ENCODE data around the gene HSPB7.
A peak's percentile ranks its signal among the peaks of the same experiment; 100 is the strongest.
"Not testable (repeated sequence)": the region's sequence is repeated elsewhere in the genome, so short reads cannot be mapped to it uniquely, and the experiment has no call there.

The HSPB7 gene

DNA sequence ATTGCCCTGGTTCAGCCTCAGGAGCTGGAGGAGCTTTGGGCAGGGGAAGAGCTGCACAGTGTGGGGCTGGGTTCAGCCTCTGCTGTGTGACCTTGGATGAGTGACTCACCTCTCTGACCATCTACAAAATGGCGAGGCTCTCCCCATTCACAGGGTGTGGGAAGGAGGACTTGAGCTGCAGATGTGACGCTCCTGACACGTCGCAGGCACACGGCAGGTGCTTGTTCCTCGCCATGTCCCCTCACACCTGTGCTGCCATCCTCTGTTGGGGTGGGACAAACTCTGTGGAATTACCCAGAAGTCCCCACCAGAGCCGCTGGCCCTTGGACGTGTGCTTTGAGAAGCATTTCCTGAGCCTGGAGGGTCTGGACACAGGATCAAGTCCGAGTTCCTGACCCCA, 3.0 kb upstream of the HSPB7 start:
- DNase-seq = not testable (repeated sequence)

DNA sequence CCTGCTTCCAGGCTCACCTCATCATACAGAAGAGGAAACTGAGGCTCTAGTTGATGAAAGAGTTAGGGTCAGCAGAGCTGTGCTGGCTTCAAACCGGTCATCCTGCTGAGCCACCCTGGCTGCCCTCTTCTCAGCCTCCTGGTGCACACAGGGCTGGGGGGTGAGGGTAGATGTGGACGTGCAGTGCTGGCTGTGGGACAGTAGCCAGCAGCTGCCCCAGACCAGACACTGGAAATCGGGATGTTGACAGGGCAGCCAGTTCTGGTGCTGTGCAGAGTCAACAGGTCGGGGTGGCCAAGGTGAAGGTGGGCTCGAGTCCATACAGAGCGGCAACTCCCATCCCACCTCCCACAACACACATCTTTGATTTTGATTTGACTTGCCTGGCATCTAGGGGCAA, 2.5 kb upstream of the HSPB7 start:
- no peak for DNase-seq

DNA sequence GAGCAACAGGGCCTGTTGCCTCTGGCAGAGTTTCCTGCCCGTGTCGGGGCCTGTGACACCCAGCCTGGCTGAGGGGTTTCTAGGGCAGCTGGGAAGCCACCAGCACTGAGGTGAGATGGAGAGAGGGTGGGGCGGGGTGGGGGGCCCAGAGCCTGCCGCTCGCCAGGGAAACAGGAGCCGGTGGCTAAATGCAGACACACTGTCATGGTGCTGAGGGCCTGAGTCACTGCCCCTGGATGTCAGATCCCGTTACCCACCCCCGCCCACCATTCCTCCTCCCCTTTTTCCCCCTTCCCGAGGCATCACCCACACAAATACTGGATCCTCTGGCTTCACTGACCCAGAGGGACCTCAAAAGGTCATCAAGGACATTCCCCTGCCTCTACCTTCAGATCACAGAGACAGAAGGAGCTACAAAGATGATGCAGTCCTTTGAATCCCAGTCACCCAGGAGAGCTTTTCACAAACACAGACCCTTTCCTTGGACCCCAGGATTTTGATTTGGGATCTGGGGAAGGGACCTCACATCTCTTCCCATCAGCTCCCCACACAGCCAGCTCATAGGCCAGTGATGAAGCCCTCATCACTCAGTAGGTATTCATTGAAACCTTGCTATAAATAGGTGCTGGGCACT, 1.9 kb upstream of the HSPB7 start:
- no peak for DNase-seq

DNA sequence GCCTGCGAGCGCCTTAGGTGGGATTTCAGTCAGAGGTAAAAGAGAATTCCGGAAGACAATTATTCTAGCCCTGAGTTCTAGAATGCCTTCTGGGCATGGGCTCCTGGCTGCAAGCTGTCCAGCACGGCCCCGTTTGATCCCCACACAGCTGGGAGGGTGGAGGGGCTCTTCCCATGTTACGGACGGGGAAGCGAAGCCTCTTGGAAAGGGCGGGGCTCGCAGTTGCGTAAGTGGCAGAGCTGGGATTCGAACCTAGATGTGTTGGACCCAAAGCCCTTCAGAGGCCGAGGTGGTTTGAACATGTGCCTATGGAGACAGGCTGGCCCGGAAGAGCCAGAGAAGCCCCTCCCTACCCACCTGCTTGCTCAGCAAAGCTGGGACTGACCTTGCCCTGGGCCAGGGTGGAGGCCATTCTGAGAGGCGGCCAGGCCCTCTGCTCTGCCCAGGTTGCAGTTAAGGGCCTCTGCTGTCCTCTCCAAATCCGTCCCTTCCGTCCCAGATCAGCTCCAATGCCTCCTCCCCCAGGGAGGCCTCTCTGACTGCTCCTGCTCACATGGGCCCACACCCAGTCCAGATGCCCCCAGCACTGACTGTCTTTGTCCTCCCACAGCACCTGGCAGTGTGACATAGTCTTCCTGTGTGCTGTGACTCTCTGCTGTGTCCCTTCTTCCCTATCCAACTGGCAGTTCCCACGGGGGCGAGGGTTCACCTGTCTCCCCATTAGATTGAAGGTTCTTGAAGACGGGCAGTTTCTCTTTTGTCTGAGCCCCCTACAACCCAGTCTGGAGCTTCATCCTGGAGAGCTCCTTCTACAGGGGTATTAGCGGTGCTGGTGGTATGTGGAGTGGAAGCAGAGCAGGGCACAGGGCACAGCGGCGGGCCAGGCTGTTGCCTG, 1.2 kb upstream of the HSPB7 start:
- DNase-seq = no peak

DNA sequence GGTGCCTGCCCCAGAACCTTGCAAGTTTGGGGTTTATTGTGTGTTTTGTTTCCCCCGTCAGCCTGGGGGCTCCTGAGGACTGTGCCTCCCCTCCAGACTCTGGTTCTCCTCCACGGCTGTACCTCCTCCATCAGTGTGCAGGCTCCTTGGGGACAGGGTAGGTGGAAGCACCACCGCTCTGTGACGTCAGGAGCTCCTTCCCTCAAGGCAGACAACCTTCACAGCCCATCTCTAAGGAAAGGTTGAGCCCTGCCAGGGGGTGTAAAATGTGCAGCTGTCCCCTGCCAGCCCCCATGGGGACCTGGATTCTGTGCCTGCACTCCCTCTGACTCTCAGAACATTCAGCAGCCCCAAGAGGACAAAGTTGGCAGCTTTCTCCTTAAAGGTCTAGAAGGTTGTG, 465 bp upstream of the HSPB7 start:
- no peak for DNase-seq

DNA sequence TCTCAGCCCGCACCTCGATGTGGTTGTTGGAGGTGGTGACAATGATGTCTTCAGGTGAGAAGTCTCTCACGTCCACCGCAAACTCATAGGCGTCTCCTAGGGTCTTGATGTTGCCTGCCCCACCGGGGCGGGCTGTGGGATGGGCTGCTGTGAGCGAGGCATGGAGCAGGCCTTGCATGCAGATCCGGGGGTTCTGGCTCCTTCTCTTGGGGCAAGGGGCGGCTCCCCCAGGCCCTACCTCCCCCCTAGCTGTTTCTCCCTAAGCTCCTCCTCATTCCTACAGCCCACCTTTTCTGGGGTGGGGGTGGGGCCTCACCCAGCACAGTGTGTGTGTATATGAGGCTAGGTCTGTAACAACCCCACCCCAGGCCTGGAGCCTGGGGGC, 775 bp downstream of the HSPB7 start:
- DNase-seq = no peak

DNA sequence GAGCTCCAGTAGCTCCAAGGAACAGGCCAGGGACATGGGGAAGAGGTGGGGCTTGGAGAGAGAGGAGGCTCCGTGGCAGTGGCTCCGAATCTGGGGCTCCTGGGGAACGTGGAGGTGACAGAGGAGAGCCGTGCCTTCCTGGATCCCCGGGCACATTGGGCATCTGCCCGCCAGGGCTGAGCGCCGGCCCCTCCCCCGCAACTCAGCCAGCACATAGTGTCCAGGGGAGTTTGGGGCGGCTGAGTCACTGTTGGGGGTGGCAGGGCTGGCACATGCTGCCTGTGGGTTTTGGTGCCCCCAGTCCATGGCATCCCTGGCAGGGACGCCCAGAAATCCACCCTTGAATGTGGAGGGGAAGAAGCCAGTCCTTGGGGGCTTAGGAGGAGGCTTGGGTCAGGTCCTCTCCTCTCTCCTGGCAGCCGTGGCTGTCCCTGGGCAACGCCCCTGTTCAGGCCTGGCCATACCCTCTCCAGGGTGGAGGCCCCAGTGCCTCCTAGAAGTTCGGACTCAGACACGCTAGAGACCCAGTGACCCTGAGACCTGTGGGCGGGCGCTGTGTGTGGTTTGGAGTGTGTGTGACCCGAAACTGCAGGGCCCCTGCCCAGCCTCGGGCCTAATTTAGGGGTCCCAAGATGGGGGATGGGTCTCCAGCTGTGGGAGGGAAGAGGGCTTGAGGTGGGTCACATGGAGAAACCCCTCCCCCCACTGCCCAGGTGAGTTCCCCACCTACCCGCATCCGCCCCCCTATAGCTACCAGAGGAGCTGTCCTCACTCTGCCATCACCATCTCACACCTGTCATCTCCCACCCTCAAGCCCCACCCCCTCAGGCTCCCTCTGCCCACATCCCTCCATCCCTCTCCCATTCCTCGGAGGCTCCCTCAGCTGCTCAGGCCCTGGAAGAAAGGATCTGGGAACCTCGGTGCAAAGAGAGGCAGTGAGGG, 1.6 kb downstream of the HSPB7 start:
- DNase-seq = no peak

DNA sequence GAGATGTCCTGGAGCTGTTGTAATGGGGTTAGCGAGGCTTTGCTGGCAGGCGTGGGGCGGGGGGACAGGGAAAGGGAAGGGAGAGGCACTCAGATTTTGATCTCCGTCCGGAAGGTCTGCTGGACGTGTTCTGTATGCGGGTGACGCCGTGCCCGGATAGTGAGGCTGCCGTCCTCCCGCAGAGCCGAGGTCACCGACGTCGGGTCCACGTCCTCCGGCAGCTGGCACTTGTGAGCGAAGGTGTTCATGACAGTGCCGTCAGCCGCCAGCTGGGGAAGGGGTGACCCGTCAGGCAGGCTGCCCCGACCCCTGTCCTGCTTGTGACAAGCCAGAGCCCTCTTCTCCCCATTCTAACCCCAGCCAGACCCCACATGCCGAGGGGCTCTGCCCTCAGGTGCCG, 2.4 kb downstream of the HSPB7 start:
- no peak for DNase-seq

DNA sequence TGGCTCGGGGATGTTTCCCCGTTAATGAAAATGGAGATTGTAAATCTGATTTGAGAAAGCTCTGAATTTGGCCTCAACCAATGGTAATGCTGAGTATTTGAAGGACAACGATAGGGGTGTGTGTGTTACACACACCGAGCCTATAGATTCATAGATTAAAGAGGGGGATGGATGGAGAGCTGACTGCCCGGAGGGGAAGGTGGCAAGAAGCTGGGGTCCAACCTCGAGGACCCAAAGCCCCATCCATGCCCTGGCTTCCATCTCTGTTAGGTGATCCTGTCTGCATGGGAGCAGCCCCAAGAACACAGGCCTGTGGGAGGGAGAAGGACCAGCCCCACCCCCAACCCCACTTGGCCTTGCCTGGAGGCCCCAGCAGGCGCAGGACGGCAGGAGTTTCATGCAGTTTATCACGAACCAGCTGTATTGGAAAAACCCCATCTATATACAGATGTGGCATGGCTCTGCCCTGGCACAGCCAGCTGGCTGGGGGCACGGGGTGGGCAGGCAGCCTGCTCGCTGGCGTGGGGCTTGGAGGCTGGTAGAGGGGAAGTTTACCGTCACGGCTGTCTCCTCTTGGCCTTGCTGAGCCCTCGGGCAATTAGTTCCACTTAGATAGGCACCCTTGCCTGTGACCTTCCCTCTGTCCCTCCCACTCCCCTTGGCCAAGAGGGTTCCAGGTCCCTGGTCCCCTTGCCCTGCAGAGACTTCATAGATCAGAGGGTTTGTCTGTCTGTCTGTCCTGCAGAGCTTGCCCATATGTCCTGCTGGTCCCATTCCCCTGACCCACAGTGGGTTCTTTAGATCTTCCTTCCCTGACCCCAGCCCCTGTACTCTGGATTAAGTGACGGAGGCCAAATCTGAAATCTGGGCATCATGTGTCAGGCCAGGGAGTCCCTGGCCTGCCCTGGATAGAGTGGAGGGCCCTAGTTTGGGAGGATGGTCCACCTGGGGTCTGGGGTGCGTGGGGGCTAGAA, 3.0 kb downstream of the HSPB7 start:
- DNase-seq = no peak

DNA sequence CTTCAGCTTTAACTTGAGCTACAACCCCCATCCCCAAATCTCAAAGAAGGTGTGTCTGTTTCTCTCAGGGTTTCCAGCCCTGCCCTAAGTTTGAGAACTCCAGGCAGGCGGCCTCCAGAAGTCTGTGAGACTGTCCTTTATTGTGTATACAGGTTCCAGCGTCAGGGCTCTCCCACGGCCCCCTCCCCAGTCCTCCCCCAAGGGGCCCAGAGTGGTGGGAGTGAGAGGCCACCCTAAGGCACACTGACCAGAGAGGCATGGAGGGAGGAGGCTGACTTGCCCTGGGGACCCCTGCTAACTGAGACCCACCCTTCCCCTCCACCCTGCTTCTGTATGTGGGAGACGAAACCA, 4.0 kb downstream of the HSPB7 start:
- DNase-seq = no peak

DNA sequence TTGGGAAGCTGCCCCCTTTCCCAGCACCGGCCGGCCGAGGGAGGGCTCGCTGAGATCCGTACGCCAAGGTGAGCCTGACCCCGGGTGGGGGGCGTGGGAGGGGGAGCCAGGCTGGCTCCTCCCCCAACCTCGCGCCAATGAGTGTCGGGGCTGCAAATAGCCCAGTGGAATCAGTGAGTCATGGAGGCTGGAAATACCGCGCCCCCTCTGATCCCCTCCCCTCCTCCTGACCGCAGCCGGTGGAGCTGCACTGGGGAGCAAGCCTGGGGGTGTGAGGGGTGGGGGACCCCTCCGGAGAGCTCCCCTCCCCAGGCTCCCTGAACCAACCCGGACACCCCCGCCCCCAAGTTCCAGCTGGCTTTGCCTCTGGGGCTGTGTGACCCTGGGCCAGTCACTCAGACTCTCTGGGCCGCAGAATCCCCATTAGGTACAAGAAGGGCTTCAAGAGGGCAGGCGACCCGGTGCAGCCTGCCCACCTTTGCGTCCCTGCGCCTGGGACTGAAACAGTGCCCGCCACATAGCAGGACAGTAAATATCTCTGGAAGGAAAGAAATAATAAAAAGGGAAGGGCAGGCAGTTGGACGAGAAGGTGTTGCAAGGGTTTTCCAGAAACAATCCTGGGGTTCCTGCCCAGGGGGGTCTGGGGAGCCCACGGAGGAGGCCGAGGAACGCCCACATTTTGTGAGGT, 4.5 kb downstream of the HSPB7 start:
- no peak for DNase-seq

DNA sequence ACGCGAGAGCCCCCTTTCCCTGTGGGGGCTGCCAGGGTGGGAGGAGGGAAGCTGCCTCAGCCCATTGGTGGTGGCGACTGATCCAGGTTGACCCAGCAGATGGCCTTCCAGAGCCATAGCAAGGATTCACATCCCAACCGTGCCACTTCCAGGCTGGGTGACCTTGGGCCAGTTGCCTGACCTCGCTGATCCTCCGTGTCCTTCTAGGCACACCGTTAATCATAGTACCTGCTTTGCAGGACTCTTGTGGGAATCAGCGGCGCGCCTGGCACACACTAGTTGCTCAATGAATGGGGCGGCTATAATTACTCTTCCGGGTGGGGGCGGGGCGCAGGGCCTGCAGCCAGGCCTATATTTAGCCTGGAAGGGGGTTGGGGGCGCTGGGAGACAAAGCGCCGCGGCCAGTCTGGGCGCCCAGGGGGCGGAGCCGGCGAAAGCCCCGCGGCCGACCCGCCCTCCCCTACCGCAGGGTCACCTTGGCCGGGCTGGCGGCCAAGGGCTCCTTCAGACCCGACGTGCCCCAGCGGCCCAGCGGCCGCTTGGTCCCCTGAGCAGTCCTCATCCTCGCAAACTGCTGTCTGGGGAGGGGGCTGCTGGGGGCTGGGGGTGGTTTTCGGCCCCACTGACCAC, 5.1 kb downstream of the HSPB7 start:
- no peak for DNase-seq

DNA sequence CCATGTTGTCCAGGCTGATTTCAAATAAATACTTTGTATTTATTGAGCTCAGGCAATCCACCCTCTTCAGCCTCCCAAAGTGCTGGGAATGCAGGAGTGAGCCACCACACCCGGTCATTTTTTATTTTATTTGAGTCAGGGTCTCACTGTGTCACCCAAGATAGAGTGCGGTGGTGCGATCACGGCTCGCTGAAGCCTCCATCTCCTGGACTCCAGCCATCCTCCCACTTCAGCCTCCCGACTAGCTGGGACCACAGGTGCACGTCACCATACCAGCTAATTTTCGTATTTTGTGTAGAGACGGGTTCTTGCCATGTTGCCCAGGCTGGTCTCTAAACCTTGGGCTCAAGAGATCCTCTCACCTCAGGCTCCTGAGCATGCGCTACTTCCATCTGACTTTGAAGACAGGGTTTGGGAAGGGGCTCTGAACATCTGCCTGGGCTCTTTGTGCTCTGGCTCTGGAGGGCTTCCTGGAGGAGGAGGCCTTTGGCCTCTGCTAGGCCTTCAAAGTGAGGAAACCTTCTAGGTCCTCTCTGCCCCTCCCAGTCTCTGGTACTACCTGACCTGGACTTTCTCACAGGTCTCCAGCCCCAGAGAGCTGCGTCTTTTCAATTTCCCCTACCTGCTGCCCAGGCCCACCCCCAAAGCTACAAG, 5.8 kb downstream of the HSPB7 start:
- DNase-seq = no peak

DNA sequence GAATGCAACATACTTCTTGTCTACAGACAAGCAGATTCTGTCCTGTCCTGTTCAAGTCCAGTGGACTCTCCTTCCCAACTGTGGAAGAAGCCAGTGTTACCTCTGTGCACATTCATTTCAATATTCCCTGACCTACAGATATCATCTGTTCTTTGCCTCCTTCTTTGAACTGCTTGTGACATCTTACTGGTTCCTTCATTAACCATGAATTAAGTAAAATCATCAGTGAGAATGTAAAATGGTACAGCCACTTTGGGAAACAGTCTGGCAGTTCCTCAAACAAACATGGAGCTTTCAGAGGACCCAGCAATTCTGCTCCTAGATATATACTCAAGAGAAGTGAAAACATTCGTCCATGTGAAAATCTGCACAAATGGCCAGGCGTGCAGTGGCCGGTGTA, 7.0 kb downstream of the HSPB7 start:
- no peak for DNase-seq

DNA sequence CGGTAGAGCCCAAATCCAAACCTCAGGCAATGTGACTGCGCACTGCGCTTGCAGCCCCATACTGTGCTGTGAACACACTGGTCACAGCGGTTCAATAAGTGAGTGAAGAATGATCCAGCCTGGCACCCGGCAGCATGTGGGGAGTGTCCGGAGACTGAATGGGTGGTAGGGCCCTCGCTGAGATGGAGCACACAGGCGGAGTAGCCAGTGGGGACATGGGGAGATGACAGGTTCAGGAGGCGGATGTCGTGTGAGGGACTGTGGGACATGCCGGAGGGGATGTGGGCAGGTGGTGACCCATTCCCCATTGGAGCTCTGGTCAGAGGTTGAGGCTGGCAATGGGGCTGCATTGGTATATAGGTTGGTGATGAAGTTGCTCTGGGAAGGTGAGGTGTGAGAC, 8.2 kb downstream of the HSPB7 start:
- no peak for DNase-seq

DNA sequence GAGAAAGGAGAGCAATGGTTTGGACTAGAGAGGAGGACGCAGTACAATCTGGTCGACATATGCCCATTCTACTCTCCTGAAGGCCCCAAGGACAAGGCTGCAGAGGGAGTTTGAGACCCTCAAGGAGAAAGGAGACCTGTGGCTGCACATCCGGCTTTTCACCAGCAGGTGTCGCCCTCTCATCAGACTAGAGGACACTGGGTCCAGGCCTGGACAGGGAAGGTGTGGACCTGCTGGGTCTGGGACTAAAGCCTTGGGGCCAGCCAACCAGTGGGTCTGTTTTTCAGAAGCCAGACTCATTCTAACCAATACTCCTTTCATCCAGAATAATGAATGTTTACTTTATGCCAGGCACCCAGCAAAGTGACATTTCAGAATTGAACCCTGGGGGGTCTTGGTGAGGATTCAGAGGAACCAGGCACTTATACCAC, 8.8 kb downstream of the HSPB7 start:
- peak; percentile 30 to 75 for DNase-seq

DNA sequence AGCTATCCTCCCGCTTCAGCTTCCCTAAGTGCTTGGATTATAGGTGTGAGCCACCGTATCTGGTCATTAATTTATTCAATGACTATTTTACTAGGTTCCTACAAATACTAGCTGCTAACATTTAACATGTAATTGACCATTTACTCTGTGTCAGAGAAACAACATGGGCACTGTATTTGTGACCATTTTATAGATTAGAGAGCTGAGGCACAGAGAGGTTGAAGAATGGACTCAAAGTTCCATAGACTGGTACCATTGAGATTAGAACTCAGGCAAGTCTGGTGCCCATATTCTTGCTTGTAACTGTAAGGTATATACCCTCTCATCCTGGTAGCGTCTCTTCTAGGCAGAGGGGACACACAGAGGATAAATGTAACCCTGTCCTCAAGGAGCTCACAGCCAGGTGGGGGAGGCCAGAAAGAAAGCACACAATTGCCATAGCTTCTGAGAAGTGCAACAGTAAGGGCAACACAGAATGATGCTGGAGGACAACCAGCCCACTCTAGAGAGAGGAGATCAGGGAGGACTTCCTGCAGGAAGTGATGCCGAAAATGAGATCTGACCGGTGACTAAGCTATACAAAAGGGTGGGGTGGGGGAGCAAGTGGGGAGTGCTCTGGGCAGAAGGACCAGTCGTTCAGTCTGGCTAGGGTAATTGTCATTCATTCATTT, 10.0 kb downstream of the HSPB7 start:
- DNase-seq = no peak

DNA sequence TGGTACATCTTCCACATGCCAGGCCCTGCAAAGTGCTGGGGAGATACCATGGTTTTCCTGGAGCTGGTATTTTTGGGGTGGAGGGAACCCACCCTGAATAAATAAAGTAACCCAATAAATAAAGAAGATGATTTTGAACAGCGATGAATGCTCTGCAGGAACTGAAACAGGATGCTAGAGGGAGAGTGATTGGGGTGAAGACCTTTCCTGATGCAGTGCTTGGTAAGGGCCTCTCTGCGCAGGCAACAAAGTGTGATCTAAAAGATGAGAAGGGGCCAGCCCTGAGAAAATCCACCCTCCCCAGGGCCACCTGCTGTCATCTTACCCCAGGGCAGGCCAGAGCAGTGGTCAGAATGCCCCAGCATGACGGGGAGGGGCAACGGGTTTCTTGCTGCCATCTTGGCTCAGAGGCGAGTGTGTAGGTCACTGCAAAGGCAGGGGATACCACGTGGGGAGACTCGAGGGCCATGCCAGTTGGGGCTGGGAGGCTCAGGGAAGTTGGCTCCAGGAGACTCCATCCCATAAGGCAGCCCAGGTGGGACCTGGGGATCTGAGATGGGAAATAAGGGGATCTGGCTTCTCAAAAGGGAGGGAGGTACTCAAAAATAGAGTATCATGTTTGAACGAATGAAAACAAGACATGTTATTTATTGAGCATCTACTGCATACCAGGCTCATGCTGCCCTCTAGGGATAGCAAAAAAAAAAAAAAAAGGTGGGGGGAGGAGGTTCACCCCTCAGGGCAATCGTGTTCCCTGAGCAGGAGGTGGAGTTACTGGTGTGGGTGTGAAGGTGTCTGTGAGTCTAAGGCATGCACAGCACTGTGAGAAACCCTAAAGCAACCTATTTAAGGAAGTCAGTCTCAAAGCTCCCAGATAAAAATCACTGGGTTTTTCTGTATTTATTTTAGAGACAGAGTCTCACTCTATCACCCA, 11.0 kb downstream of the HSPB7 start:
- no peak for DNase-seq

DNA sequence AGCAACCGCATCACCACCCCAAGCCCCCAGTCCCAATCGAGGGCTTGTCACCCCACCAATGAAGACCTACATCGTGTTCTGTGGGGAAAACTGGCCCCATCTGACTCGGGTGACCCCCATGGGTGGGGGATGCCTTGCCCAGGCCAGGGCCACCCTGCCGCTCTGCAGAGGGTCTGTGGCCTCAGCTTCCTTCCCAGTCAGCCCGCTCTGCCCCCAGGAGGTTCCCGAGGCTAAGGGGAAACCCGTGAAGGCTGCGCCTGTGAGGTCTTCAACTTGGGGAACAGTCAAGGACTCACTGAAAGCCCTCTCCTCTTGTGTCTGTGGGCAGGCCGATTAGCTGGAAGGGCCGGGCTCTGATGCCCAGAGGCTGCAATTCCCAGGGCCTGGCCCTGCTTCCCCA, 11.8 kb downstream of the HSPB7 start:
- no peak for DNase-seq
